HG02610 (cell line): ENCODE data around the gene MAD1L1.

Source experiments
- ATAC-seq: cut with Tn5 transposase; IDR thresholded peaks from one replicate; pipeline ENCODE4 v1.9.1; 2021; ENCODE audit warnings: mild to moderate bottlenecking, moderate library complexity; ENCODE audit not compliant: unreplicated experiment

MAD1L1 gene

DNA sequence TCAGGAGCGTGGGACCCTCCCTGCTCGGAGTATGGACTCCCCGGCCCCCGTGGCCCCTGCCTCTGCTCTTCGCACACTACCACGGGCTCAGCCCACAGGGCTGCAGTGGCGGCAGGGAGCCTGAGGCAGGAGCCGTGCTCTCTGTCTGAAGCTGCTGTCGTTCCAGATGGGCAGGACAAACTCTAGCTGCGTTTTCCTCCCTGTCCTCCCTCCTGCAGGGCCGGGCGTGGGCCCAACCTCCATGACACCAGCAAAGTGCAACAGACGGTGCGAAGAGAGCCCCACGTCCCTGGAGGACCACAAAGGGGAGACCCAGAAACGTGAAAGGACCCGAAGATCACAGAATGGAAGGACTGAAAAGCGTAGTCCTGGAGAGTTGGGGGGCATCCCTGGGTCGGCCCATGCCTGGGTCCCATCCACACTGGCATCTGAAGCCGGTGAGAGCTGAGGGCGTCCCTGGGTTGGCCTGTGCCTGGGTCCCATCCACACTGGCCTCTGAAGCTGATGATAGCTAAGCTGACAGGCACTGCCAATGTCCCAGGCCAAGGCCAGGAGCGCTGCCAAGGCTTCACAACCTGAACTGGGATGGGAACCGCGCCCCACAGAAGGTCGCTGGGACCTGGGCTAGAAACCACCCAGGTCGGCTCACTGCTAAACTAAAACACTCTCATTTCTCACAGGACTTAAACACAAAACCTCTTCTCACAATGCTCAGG is 267.0 kb downstream of the MAD1L1 start:
- no peak for ATAC-seq

GRCh38 chr7:1964913-1965578 is 267.7 kb downstream of the MAD1L1 start:
- ATAC-seq: no peak

DNA sequence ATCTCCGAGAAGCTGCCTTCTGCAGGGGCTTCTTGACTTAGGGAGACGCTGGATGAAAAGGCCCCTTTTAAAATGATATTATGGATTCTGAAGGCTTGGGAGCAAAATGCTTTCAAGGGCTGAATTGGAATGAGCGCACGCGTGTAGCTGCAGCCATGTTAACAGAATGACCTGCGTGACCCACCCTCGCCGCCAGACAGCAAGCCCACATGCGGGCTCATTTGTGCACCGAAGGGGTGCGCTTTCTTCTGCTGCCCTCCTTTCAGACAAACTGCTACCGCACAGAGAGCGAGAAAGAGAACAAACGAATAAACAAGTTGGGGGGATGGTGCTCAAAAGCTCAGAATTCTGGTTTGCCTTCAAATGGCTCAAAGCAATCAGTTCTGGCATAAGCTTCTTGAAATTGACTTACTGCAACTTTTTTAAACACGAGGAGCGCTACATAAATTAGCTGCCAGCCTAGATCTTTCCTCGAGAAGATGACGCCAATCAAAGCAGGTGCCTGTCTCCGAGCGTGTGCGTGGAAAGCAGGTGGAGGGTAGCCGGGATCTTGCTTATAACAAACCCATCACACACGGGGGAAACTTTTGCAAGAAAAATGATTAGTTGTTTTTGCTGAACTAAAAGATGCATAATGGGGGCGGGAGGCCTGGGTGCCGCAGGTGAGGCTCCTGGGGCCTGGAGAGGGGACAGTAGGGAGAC is 268.4 kb downstream of the MAD1L1 start:
- no peak for ATAC-seq

GRCh38 chr7:1963575-1963974 is 269.2 kb downstream of the MAD1L1 start:
- no peak for ATAC-seq

DNA sequence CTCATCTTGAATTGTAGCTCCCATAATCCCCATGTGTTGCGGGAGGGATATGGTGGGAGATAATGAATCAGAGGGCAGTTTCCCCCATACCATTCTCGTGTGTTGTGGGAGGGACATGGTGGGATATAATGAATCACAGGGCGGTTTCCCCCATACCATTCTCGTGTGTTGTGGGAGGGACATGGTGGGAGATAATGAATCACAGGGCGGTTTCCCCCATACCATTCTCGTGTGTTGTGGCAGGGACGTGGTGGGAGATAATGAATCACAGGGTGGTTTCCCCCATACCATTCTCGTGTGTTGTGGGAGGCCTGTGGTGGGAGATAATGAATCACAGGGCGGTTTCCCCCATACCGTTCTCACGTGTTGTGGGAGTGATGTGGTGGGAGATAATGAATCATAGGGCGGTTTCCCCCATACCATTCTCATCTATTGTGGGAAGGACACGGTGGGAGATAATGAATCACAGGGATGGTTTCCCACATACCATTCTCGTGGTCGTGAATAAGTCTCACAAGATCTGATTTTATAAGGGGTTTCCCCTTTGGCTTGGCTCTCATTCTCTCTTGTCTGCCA is 271.0 kb downstream of the MAD1L1 start:
- ATAC-seq: peak; percentile 70

GRCh38 chr7:1959305-1959704 is 273.4 kb downstream of the MAD1L1 start:
- ATAC-seq: no peak

DNA sequence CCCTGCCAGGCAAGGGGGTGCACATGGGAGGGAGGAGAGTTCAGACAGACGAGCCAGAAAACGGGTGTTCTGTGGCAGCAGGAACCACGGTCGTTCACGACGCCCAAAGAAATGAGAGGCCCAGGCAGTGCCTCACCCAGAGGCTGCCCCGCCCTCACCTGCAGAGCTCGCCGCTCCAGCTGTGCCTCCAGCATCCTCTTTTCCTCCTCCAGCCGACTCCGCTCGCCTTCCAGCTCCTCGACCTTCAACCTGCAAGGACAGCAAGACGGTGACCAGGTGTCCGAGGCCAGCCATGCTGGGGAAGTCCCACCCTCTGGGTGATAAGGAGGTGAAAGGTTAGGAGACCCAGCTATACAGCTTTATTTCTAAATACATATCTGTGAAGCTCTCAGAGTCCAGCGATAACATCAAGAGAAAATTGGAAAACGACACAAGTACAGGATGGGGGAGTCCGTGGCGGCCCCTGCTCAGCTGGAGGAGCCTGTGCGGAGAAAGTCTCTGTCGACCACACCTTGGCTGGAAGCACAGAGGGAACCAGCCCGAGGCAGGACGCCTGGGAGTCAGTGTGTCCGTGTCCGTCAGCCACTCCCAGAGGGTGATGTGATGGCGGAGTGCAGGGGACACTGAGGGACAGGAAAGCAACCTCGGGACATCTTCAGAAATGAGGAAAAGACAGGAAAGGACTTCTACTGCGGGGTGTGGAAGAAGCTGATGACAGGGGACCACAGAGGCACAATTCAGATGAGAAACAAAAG is 275.1 kb downstream of the MAD1L1 start:
- no peak for ATAC-seq

- ATAC-seq: no peak
Observed at GRCh38 chr7:1956611-1957470, 275.9 kb downstream of the MAD1L1 start.

DNA sequence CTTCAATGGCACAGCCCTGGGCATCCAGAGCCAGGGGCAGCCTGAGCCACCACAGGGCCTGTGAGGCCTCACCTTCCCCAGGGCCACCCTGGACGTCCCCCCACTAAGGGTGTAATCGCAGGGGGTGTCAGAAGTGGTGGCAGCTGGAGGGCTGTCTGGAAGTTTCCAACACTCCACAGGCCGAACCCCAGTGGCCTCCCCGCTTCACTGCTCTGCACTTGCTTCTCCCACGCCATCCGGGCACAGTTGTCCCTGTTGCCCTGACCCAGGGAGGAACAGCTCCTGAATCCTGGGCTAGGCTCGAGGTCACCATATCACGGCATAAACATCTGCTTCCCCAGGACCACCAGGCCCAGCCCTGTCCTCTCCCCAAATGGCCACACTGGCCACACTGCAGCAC is 276.6 kb downstream of the MAD1L1 start:
- no peak for ATAC-seq

DNA sequence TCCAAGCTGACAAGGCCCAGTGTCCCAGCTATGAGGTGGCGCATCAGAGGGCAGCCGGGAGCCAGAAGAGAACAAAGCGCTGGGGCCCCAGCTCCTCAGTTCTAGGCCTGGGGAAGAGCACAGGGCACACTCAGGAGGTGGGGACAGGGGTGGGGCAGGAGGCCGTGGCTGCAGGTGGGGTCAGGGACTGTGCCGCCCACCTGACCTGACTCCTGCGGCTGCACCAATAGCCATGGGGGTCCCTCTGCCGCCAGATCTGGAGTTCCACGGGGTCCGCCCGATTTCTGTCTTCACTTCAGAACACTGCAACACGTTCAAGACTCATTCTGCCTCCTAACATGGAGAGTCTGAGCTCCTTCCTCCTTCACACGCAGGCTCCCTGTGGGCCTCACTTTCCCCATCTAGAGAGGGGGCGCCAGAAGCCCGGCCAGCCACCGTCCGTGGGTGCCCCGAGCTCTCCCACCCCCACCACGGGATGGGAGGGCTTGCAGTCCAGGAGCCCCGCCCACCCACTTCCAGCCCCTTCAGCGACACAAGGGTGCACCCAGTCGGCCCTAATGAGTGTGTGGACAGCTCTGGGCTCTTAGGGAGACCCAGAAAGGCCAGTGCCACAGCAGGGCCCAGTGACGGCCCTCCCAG is 278.3 kb downstream of the MAD1L1 start:
- ATAC-seq: no peak

GRCh38 chr7:1953199-1954190 is 279.2 kb downstream of the MAD1L1 start:
- ATAC-seq: no peak

DNA sequence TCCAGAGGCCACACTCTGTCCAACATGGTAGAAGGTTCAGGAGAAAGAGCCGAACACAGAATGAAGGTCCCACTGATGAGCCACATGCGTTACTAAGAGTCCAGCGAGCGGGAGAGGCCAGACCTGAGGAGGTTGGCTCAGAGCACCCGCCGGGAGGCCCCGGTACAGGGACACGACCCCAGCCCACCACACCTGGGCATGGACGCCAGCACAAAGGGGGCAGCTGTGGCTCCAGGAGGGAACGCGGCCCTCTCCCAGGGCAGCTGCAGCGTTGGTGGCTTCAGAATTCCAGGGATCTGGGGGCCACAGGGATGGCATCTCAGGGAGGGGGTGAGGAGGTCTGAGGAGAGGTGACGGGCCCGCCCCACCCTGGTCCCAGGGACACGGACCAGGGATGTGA is 280.0 kb downstream of the MAD1L1 start:
- ATAC-seq: no peak

DNA sequence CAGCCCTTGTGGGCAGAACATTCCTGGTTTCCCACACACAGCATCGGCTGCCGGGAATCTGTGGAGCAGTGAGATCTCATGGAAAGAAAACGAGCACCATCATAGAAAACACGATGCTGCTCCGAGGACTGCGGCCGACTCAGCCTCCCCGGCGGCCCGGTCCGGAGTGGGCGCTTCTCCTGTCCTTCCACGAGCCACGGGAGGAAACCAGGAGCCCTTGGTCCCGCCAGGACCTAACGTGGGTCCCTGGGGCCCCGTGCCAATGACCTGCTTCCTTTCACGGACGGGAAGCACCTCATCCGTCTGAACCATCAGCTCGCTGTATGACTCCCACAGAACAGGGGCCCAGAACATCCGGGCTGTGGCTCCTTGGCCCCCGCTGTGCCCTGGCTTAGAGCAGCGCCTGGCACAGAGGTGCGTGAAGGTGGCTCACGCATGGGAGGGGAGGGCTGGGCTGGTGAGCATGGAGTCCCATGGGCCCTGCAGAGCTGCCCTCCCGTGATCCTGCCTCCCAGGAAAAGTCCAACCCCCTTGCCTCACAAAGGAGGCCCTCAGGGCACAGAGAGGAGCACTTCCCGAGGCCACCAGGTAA is 280.5 kb downstream of the MAD1L1 start:
- no peak for ATAC-seq

DNA sequence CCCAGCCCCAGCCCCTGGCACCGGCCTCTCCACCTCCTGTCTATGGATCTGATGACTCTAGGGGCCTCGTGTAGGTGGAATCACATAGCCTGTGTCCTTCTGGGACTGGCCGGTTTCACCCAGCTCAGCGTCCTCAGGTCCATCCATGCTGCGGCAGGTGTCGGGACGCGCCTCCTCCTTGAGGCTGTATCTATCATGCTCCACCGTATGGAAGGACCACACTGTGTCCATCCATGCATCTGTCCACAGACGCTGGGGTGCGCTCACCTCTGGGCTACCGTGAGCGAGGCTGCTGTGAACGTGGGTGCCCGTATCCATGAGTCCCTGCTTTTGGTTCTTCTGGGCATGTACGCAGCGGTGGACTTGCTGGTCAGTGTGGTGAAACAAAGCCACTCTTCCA is 281.1 kb downstream of the MAD1L1 start:
- ATAC-seq: no peak

- ATAC-seq: no peak
Observed at GRCh38 chr7:1951159-1951536, 281.6 kb downstream of the MAD1L1 start.

DNA sequence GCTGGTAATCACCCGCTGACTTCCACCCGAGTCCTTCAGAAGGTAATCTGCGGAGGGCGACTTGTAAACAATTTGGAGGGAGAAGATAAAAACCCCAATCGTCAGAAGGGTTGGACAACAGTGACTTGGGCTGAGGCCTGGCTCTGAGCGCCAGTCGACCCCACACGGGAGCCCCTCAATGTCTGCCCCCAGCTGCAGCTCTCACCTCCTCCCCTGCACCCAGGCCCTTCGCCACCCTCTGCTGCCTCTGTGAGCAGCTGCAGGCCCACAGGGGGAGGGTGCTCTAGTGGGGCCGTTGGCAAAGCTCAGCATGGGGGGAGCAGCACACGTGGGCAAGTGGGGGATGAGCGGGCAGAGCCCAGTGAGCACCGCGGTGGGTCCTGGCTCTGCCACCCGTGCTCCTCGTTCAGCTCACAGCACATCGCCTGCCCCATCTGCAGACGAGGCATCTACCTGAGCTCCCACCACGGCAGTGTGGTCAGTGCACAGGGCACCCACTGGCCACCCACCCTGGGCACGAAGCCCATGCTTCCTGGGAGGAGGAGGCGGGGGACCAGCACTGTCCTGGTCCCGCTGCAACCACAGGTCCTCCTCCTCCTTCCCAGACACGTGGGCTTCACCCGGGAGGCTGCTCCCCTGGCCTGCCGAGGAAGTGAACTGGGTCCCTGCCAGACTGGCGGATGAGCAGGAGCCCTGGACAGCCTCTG is 282.1 kb downstream of the MAD1L1 start:
- no peak for ATAC-seq

DNA sequence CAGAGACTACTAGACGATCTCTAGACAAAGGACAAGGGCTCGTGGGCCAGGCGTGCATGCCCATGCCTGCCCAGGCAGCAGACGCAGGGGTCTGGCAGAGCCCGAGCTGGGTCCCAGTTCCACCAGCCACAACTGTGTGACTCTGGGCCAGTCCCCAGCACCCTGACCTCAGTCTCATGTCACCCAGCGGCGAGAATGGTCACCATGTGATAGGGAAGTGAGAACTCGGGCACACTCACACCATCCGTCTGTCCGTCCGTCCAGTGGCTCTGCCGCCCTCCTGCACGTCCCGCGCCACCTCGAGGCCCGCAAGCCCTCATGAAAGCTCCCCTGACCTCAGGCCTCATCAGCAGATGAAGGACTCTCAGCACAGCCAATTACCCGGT is 282.7 kb downstream of the MAD1L1 start:
- ATAC-seq: no peak

GRCh38 chr7:1949681-1950055 is 283.1 kb downstream of the MAD1L1 start:
- no peak for ATAC-seq
